ENCODE measurements around the gene GPER1. TPM values are rescaled to one million over a fixed set of nuclear protein-coding genes. Genes with fewer than 3 reads are reported as not detected.

Gene GPER1
- total RNA-seq, 3 donors from 2014 or later, result 7.9 to 14.7 (median 9.8) TPM

DNA sequence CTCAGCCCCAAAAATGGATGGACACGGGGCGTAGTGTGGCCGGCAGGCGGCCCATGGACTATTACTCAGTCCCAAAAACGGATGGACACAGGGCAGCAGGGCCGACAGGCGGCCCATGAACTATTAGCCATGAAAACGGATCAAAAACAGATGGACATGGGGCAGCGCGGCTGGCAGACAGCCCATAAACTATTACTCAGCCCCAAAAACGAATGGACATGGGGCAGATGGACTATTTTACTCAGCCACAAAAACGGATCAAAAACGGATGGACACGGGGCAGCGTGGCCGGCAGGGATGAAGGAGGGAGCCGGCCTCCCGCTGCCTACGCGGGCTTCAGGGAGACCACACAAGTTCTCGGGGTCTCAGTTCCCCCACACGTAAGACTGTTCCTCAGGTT, 32.9 kb downstream of the GPER1 start:
- intact Hi-C loops (cut with DNase I, micrococcal nuclease), result no loop called here

DNA sequence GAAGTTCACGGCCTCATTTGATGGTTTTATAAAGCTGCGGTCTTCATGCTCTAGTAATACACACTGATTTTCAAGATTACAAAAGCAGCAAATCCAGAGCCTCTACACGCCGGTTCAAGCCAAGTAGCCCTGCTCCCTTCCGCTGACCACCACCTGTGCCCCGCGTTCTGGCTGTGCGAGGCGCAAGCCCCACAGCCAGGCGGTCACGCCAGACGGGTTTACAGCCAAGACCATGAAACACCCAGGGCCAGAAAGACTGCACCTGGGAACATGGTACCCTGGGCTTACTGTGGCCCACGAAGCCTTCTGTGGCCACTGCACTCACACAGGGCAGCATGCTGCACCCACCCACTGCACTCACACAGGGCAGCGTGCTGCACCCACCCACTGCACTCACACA, 33.6 kb downstream of the GPER1 start:
- TF ChIP-seq, protein P1, sequence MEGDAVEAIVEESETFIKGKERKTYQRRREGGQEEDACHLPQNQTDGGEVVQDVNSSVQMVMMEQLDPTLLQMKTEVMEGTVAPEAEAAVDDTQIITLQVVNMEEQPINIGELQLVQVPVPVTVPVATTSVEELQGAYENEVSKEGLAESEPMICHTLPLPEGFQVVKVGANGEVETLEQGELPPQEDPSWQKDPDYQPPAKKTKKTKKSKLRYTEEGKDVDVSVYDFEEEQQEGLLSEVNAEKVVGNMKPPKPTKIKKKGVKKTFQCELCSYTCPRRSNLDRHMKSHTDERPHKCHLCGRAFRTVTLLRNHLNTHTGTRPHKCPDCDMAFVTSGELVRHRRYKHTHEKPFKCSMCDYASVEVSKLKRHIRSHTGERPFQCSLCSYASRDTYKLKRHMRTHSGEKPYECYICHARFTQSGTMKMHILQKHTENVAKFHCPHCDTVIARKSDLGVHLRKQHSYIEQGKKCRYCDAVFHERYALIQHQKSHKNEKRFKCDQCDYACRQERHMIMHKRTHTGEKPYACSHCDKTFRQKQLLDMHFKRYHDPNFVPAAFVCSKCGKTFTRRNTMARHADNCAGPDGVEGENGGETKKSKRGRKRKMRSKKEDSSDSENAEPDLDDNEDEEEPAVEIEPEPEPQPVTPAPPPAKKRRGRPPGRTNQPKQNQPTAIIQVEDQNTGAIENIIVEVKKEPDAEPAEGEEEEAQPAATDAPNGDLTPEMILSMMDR (IDR thresholded peaks at IDR 0.05), result no peak
- intact Hi-C loops (cut with DNase I, micrococcal nuclease), result no loop called here
- Histone ChIP-seq H3K4me3 (no peak overlapping the region), H3K36me3 (ENCODE audit: low read depth) (no peaks in the 10 kb centered on the region), H3K4me1 (ENCODE audit: low read depth) (no peaks in the 10 kb centered on the region), H3K9me3 (no peaks in the 10 kb centered on the region)
- DNase-seq (peak in 1 of 3 donors; percentile 22), ATAC-seq (no peak)

More for the DNA sequence above, 32.9 kb downstream of the GPER1 start:
- Histone ChIP-seq H3K4me3 (no peak overlapping the region), H3K9me3 (no peaks in the 10 kb centered on the region), H3K36me3 (ENCODE audit: low read depth) (no peaks in the 10 kb centered on the region), H3K4me1 (ENCODE audit: low read depth) (no peaks in the 10 kb centered on the region)
- TF ChIP-seq, protein P1 (IDR thresholded peaks at IDR 0.05), result no peak
- no peak for ATAC-seq
- peak in 1 of 3 donors; percentile 15 for DNase-seq

DNA sequence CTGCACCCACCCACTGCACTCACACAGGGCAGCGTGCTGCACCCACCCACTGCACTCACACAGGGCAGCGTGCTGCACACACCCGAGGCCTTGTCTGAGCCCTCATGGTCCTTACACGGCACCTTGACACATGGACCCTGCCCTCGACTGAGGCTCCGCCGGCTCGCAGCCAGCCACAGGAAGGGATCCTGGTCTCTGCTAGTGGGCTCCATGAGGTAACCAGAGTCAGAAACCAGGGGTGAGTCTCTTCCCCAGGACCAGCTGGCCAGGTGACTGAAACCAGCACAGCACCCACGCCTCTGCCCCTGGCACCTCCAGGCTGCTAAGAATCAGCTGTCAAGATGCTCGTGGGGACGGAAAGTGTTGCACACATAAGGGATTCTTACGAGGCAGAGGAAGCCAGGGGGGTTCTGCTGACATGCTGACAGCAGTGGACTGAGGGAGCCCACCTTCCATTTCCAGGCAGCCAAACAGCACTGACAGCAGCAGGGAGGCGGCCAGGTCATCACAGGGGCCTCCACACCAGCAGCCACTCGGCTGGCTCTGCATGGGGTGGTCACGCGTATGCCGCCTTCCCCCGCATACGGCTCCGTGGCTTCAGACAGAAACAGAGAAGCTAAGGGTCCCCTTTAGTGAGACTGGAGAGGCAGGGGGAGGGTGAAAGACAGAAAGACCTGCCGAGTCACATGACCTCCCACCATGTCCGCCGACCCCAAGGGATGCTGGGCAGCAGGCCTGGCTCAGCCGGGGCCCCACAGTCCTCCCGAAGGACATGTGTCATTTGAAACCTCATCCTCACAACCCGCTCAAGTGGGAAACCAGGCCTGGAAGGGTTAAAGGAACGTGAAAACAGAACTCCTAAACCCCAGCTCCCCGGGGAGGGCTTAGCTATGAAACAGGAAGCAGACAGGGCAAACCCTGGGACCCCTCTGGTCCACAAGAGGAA, 34.2 kb downstream of the GPER1 start:
- DNase-seq, result peak in 1 of 3 donors; percentile 31
- H3K36me3 ChIP-seq (ENCODE audit: low read depth), result no peaks in the 10 kb centered on the region
- no peak for ATAC-seq
- intact Hi-C loops (cut with DNase I, micrococcal nuclease), result no loop called here
- H3K4me1 ChIP-seq (ENCODE audit: low read depth), result no peaks in the 10 kb centered on the region
- TF ChIP-seq, protein P1 (IDR thresholded peaks at IDR 0.05), result no peak
- no peak overlapping the region for H3K4me3 ChIP-seq
- no peaks in the 10 kb centered on the region for H3K9me3 ChIP-seq

DNA sequence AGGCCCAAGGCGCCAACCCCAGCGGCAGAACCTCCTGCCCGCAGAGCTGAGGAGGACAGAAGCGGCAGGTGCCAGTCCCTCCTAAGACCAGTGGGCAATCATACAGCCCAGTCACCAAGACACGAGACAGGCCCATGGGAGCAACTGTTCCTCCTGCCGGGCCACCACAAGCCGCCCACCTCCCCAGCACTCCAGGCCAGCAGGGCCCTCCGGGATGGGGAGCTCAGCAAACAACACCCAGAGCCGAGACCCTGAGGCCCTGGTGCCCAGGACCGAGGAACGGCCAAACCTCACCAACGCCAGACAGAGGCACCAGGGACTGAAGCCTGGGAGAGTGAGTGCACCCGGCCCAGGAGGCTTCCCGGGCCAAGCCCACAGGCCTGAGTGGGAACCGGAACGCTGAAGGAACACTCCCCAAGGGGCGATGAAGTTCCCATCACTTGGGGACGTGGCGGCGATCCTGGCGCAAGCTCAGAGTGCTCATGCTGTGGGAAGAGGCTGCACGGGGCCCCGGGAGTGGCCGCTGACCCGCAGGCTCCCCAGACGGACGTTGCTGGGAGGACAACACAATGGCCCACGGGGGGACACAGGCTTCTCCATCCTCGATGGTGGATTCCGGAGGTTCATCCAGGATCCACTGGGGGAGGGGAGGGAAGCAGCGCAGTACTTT, 35.1 kb downstream of the GPER1 start:
- H3K36me3 ChIP-seq (ENCODE audit: low read depth), result no peaks in the 10 kb centered on the region
- H3K4me3 ChIP-seq, result no peak overlapping the region
- ATAC-seq (no peak), DNase-seq (peak in 1 of 3 donors; percentile 50)
- no peaks in the 10 kb centered on the region for H3K4me1 ChIP-seq (ENCODE audit: low read depth)
- H3K9me3 ChIP-seq, result no peaks in the 10 kb centered on the region
- intact Hi-C loops (cut with DNase I, micrococcal nuclease), result no loop called here
- TF ChIP-seq, protein P1 (IDR thresholded peaks at IDR 0.05), result no peak

DNA sequence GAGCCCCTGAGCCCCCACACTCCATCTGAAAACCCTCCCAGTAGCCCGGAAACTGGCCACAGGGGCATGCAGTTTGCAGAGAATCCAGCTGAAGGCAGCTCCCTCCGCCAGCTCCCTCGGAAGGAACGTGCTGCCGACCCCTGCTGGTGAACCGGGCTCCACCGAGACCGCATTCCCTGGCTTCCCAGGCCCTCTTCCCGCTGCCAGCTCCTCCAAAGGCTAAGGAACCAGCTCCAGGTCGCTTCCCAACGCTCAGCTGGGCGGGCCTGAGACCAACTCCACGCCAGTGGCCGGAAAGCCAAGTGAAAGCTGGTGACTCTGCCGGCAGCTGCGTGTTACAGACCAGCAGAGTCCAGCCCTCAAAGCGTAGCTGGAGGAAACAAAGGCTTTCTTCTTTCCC, 35.8 kb downstream of the GPER1 start:
- DNase-seq (peak; percentile 40 to 65 (median 59)), ATAC-seq (peak; percentile 67)
- TF ChIP-seq, protein P1 (IDR thresholded peaks at IDR 0.05), result peak; percentile 19
- Histone ChIP-seq H3K4me1 (ENCODE audit: low read depth) (no peaks in the 10 kb centered on the region), H3K4me3 (no peak overlapping the region), H3K36me3 (ENCODE audit: low read depth) (no peaks in the 10 kb centered on the region), H3K9me3 (no peaks in the 10 kb centered on the region)
- intact Hi-C loops (cut with DNase I, micrococcal nuclease), result no loop called here
